DND-41 (cell line): Measurements from ENCODE around the gene RASL12.

Experiments used
- CTCF ChIP-seq: IDR thresholded peaks from 2 replicates; pipeline ENCODE4 v1.5.1; 2012; ENCODE audit warnings: borderline replicate concordance, low read length, moderate library complexity, mild to moderate bottlenecking; ENCODE audit not compliant: poor library complexity, severe bottlenecking; ENCODE audit errors: extremely low read depth
- EZH2 ChIP-seq: IDR thresholded peaks from 3 replicates; pipeline ENCODE4 v1.6.1; 2012; ENCODE audit warnings: borderline replicate concordance, low read depth, mild to moderate bottlenecking, moderate library complexity, low read length, inconsistent platforms; ENCODE audit not compliant: severe bottlenecking

DNA sequence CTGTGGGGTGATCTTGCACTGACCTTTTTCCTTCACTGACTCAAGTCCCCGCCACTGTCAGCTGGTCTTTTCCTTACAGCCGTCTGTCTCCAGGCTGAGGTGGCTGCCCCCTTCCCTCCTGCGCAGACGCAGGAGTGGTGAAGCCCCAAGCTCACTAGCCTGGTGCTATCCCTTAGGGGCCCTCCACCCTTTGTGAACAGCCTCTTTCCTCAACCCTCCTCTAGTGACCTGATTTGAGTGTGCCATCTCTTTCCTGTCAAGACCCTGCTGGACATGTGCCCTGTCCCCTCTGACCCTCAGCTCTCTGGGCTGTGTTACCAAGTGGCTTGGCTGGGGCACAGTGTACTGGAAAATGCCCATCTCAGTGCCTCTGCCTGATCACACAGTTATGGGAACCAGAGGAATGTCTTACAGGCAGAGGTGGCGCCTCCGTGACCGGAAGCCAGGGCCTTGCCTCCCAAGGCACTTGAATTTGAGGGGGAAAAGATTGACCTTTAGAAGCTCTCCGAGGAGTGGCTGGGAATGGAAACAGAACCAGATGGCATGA lies 17.5 kb upstream of the RASL12 start:
- TF ChIP-seq CTCF (no peak), EZH2 (no peak)
